NT2/D1 (cell line): ENCODE data around the gene WDR19.
A peak's percentile ranks its signal among the peaks of the same experiment; 100 is the strongest.
"Not testable (repeated sequence)": the region's sequence is repeated elsewhere in the genome, so short reads cannot be mapped to it uniquely, and the experiment has no call there.

Experiments
- DNase-seq: peaks from one replicate; pipeline ENCODE4 v3.0.0-alpha.2; 2011; ENCODE audit warnings: low read depth, low spot score
- H3K27me3 ChIP-seq: 2 replicates; pipeline ENCODE4 v1.6.0; 2011; ENCODE audit warnings: mild to moderate bottlenecking; ENCODE audit not compliant: insufficient read length, insufficient read depth
- H3K36me3 ChIP-seq: 2 replicates; pipeline ENCODE4 v1.6.1; 2011; ENCODE audit warnings: mild to moderate bottlenecking, low read length, mixed read lengths; ENCODE audit not compliant: insufficient read depth, insufficient read length
- H3K4me1 ChIP-seq: 2 replicates; pipeline ENCODE4 v1.5.1; 2011; ENCODE audit not compliant: insufficient read depth, insufficient read length
- H3K4me3 ChIP-seq: 2 replicates; pipeline ENCODE4 v1.5.1; 2011; ENCODE audit warnings: low read depth; ENCODE audit not compliant: insufficient read length
- H3K9ac ChIP-seq: 2 replicates; pipeline ENCODE4 v1.6.0; 2011; ENCODE audit warnings: low read depth; ENCODE audit not compliant: insufficient read length
- H3K9me3 ChIP-seq: 2 replicates; pipeline ENCODE4 v1.5.1; 2011; ENCODE audit warnings: mild to moderate bottlenecking, low read length; ENCODE audit not compliant: insufficient read depth
- SUZ12 ChIP-seq: IDR thresholded peaks from 2 replicates; pipeline ENCODE4 v1.6.1; 2011; ENCODE audit not compliant: insufficient read length, insufficient read depth; ENCODE audit errors: extremely low read depth
- YY1 ChIP-seq: IDR thresholded peaks from 2 replicates; pipeline ENCODE4 v1.6.1; 2011; ENCODE audit not compliant: insufficient read length, insufficient read depth
- ZNF274 ChIP-seq: IDR thresholded peaks from 2 replicates; pipeline ENCODE4 v1.6.1; 2011; ENCODE audit warnings: mild to moderate bottlenecking, low read depth, low read length

Gene WDR19

DNA sequence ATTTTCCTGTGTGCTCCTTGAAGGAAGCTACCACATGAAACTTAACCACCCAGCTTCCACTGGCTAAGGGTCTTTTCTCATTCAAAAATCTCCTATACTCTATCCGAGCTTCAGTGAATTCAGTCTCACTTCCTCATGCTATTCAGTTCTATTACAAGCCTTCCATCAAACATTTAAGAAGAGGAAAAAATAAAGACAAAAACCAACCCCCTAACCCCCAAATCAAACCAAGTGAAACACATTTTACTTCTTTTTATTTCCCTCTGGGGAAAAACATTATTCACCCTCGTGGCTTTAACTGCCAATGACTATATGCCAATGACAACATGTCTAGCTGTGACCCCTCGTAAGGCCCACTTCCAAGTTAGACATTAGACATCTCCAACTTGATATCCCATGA is 16.2 kb upstream of the WDR19 start:
- no peaks in the 10 kb centered on the region for H3K4me1 ChIP-seq
- no peaks in the 10 kb centered on the region for H3K27me3 ChIP-seq
- no peak overlapping the region for H3K4me3 ChIP-seq
- H3K9me3 ChIP-seq = no peaks in the 10 kb centered on the region
- H3K36me3 ChIP-seq = no peaks in the 10 kb centered on the region
- no peak overlapping the region for H3K9ac ChIP-seq
- no peak for DNase-seq
- TF ChIP-seq ZNF274 (no peak), SUZ12 (no peak), YY1 (no peak)

DNA sequence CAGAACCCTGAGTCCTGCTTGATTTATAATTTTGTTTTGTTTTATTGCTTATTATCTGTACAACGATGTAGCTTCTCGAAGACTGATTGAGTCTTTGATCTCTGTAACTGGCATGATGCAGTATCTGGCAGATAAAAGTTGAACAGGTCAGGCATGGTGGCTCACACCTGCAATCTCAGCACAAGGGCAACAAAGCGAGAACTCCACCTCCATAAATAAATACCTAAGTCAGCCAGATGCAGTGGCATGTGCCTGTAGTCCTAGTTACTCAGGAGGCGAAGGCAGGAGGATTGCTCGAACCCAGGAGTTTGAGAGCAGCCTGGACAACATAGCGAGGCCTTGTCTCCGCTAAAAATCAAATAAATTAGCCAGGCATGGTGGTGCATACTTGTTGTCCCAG is 15.7 kb upstream of the WDR19 start:
- Histone ChIP-seq H3K9ac (no peak overlapping the region), H3K27me3 (no peaks in the 10 kb centered on the region), H3K36me3 (no peaks in the 10 kb centered on the region), H3K4me1 (no peaks in the 10 kb centered on the region), H3K4me3 (no peak overlapping the region), H3K9me3 (no peaks in the 10 kb centered on the region)
- DNase-seq = no peak
- TF ChIP-seq SUZ12 (no peak), YY1 (no peak), ZNF274 (no peak)

DNA sequence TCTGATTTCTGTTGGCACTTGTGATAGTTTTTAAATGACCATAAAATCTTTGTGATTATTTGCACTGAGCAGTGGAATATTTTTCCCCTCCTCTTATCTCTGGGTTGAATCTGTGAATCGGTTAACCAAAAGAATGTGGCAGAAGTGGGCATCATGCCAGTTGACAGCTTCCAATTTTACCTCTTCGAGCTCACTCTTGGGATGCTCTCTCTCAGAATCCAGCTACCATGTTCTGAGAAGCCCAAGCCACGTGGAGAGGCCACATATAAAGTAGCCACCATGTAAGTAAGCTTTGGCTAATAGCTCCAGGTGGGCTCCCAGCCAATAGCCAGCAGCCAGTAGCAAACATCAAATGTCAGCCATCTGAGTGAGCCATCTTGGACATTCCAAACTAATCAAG is 12.9 kb upstream of the WDR19 start:
- H3K9ac ChIP-seq = no peak overlapping the region
- TF ChIP-seq YY1 (no peak), SUZ12 (no peak), ZNF274 (no peak)
- H3K36me3 ChIP-seq = no peaks in the 10 kb centered on the region
- H3K4me1 ChIP-seq = no peaks in the 10 kb centered on the region
- no peaks in the 10 kb centered on the region for H3K9me3 ChIP-seq
- no peaks in the 10 kb centered on the region for H3K27me3 ChIP-seq
- no peak for DNase-seq
- no peak overlapping the region for H3K4me3 ChIP-seq

DNA sequence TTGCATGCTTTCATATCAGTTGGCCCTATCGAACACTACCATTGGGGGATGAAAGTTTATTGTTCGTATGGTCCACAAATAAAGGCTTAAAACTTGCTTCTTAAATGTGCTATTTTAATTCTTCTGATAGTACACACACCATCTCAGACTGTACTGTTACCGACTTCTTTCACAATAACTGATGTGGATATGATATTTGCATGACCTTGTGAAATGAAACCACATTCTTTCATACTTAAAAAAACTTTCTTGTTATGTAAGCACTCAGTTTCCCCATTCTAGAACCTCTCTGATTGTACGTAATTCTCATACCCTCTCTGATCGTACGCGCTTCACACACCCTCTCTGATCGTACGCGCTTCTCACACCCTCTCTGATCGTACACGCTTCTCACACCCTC is 12.0 kb upstream of the WDR19 start:
- no peak for DNase-seq
- H3K4me3 ChIP-seq = no peak overlapping the region
- H3K9ac ChIP-seq = no peak overlapping the region
- no peaks in the 10 kb centered on the region for H3K4me1 ChIP-seq
- H3K36me3 ChIP-seq = no peaks in the 10 kb centered on the region
- no peaks in the 10 kb centered on the region for H3K9me3 ChIP-seq
- H3K27me3 ChIP-seq = no peaks in the 10 kb centered on the region
- no peak for TF ChIP-seq YY1
- TF ChIP-seq SUZ12 = no peak
- TF ChIP-seq ZNF274 = no peak

DNA sequence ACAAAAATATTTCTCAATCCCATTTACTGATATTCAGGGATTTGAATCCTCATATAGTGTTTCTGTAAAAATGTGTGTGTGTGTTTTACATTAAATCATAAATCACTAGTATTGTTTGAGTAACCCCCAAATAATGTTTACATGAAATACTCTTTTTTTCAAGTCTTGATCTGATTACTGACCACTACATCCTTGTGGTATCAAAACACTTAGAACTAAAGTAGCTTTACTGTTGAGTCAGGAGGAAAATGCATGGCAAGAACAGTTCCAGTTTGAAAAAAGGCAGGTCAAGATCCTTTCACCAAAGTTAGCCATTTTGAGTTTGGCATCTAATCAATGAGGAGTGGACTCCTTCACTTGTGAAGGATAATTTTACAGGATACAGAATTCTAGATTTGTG is 3.6 kb upstream of the WDR19 start:
- H3K27me3 ChIP-seq = peaks cover 13% of the 10 kb centered on the region
- no peak overlapping the region for H3K4me3 ChIP-seq
- H3K36me3 ChIP-seq = no peaks in the 10 kb centered on the region
- no peaks in the 10 kb centered on the region for H3K4me1 ChIP-seq
- H3K9ac ChIP-seq = no peak overlapping the region
- TF ChIP-seq ZNF274 (no peak), SUZ12 (no peak), YY1 (no peak)
- H3K9me3 ChIP-seq = no peaks in the 10 kb centered on the region
- DNase-seq = no peak

DNA sequence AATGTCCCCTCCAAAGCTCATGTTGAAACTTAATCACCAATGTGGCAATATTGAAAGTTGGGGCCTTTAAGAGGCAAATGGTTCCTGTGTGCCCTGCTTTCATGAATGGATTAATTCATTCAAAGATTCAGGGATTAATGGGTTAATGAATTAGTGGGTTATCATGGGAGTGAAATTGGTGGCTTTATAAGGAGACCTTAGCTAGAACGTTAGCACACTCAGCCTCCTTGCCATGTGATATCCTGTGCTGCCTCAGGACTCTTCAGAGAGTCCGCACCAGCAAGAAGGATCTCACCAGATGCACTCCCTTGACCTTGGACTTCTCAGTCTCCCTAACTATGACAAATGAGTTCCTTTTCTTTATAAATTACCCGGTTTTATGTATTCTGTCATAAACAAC is 2.6 kb upstream of the WDR19 start:
- Histone ChIP-seq H3K4me1 (no peaks in the 10 kb centered on the region), H3K4me3 (no peak overlapping the region), H3K27me3 (peaks cover 22% of the 10 kb centered on the region), H3K9ac (no peak overlapping the region), H3K9me3 (no peaks in the 10 kb centered on the region), H3K36me3 (no peaks in the 10 kb centered on the region)
- no peak for DNase-seq
- TF ChIP-seq YY1 (no peak), SUZ12 (no peak), ZNF274 (no peak)

DNA sequence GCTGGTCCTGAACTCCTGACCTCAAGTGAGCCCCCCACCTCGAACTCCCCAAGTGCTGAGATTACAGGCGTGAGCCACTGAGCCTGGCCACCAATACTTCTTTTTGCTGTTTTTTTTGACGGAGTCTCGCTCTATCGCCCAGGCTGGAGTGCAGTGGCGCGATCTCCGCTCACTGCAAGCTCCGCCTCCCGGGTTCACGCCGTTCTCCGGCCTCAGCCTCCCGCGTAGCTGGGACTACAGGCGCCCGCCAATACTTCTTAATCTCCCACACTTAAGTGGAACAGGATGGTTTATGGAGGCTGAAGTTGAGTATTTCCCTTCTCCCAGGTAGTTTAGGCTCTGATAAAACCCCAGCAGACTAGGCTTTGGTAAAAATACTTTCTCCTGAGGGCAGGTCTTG is 1.7 kb upstream of the WDR19 start:
- not testable (repeated sequence) for H3K4me3 ChIP-seq, H3K9me3 ChIP-seq, H3K36me3 ChIP-seq, H3K4me1 ChIP-seq, H3K9ac ChIP-seq, DNase-seq
- peaks cover 22% of the 10 kb centered on the region for H3K27me3 ChIP-seq

DNA sequence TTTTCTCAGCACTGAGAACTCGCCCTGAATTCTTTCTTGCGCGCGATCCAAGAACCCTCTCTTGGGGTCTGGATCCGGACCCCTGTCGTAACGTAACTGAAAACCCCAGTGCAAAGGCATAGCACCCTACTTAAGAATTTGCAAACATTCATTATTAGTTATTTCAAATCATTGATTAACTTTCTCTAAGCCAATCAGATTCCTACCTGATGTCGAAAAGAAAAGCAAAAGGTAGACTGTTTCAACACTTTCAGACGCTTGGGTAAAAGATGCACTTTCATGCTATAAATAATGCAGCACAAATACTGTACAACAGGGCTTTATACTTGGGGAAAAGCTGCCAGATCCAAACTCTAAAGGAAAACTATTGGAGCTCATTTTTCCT is 817 bp upstream of the WDR19 start:
- TF ChIP-seq SUZ12 (no peak), ZNF274 (no peak), YY1 (no peak)
- Histone ChIP-seq H3K9ac (peak overlapping the region; percentile 57), H3K4me1 (no peaks in the 10 kb centered on the region), H3K36me3 (no peaks in the 10 kb centered on the region), H3K27me3 (peaks cover 22% of the 10 kb centered on the region), H3K9me3 (no peaks in the 10 kb centered on the region), H3K4me3 (no peak overlapping the region)
- no peak for DNase-seq
